Activated naive CD8-positive, alpha-beta T cell treated with anti-CD3 and anti-CD28 coated beads, Interleukin-2, amount 50 U/mL, for 24 hours (primary cell): ENCODE data around the gene ESYT3.
"Not testable (repeated sequence)": the region's sequence is repeated elsewhere in the genome, so short reads cannot be mapped to it uniquely, and the experiment has no call there.

Experiments
- ATAC-seq: fragments of 150-1000 bp; cut with Tn5 transposase; one replicate; pipeline ENCODE4 v1.10.0; 2021
- DNase-seq: peaks from one replicate; pipeline ENCODE4 v3.0.0; 2021
- H3K27ac Mint-ChIP-seq: one replicate; pipeline ENCODE4 v1.8.0; 2021; ENCODE audit warnings: mild to moderate bottlenecking, mixed read lengths
- H3K27me3 Mint-ChIP-seq: one replicate; pipeline ENCODE4 v1.8.0; 2021; ENCODE audit warnings: mixed read lengths
- H3K36me3 Mint-ChIP-seq: one replicate; pipeline ENCODE4 v1.8.0; 2021; ENCODE audit warnings: low read depth, mixed read lengths
- H3K4me1 Mint-ChIP-seq: one replicate; pipeline ENCODE4 v1.8.0; 2021; ENCODE audit warnings: mixed read lengths
- H3K4me3 Mint-ChIP-seq: one replicate; pipeline ENCODE4 v1.8.0; 2021; ENCODE audit warnings: mild to moderate bottlenecking, moderate library complexity, mixed read lengths
- H3K9me3 Mint-ChIP-seq: one replicate; pipeline ENCODE4 v1.8.0; 2021; ENCODE audit warnings: mixed read lengths

ESYT3 gene

GRCh38 chr3:138469874-138470273 lies 35.5 kb downstream of the ESYT3 start:
- ATAC-seq (no peak), DNase-seq (no peak)
- no peaks in the 10 kb centered on the region for H3K4me1 Mint-ChIP-seq
- H3K27me3 Mint-ChIP-seq, result peaks cover 6% of the 10 kb centered on the region
- H3K27ac Mint-ChIP-seq, result no peak overlapping the region
- H3K4me3 Mint-ChIP-seq, result no peak overlapping the region
- no peaks in the 10 kb centered on the region for H3K9me3 Mint-ChIP-seq
- H3K36me3 Mint-ChIP-seq, result no peaks in the 10 kb centered on the region

DNA sequence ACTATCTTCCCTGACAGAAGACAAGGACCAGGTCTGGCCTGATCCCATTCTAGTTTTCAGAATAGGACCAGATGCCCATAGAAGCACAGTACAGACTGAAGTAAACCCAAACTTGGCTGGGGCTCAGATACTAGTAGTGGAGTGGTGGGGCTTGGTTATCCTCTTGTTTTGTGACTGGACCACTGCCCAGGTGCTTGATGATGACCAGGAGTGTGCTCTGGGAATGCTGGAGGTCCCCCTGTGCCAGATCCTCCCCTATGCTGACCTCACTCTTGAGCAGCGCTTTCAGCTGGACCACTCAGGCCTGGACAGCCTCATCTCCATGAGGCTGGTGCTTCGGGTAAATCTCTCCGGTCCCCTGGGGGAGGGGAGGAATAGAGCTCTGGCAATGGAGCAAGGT lies 36.3 kb downstream of the ESYT3 start:
- Mint-ChIP-seq H3K4me1 (no peaks in the 10 kb centered on the region), H3K27ac (no peak overlapping the region), H3K27me3 (peaks cover 6% of the 10 kb centered on the region), H3K36me3 (no peaks in the 10 kb centered on the region), H3K9me3 (no peaks in the 10 kb centered on the region), H3K4me3 (no peak overlapping the region)
- DNase-seq, result no peak
- peak; percentile 22 for ATAC-seq

DNA sequence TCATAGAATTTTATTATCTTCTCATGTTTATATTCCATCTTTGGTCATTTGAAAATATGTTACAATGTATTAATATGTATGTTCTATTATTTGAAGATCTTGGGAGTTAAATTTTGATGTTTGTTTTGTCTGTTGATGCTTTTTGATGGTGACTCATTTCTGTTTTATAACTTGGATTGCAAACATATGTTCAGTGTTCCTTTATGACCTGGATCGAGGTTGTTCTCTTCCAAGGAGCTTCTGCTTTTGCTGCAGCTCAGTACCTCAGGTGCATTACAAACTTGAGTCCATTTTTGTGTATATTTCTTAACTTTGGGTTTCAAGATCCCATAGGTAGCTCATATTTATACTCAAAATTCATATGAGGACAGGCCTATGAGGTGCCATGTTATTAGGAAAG lies 37.1 kb downstream of the ESYT3 start:
- peaks cover 6% of the 10 kb centered on the region for H3K27me3 Mint-ChIP-seq
- no peak overlapping the region for H3K4me3 Mint-ChIP-seq
- no peaks in the 10 kb centered on the region for H3K4me1 Mint-ChIP-seq
- ATAC-seq, result no peak
- no peaks in the 10 kb centered on the region for H3K36me3 Mint-ChIP-seq
- no peak for DNase-seq
- no peak overlapping the region for H3K27ac Mint-ChIP-seq
- H3K9me3 Mint-ChIP-seq, result no peaks in the 10 kb centered on the region

GRCh38 chr3:138472141-138472825 lies 37.9 kb downstream of the ESYT3 start:
- Mint-ChIP-seq H3K9me3 (no peaks in the 10 kb centered on the region), H3K27ac (no peak overlapping the region), H3K4me3 (no peak overlapping the region), H3K36me3 (no peaks in the 10 kb centered on the region), H3K27me3 (peaks cover 3% of the 10 kb centered on the region), H3K4me1 (no peaks in the 10 kb centered on the region)
- no peak for DNase-seq
- ATAC-seq, result no peak

- ATAC-seq, result no peak
- no peaks in the 10 kb centered on the region for H3K9me3 Mint-ChIP-seq
- no peaks in the 10 kb centered on the region for H3K36me3 Mint-ChIP-seq
- H3K27ac Mint-ChIP-seq, result no peak overlapping the region
- H3K4me1 Mint-ChIP-seq, result no peaks in the 10 kb centered on the region
- peaks cover 2% of the 10 kb centered on the region for H3K27me3 Mint-ChIP-seq
- H3K4me3 Mint-ChIP-seq, result no peak overlapping the region
- DNase-seq, result no peak
These were observed 39.0 kb downstream of the ESYT3 start for GRCh38 chr3:138473391-138473790.

DNA sequence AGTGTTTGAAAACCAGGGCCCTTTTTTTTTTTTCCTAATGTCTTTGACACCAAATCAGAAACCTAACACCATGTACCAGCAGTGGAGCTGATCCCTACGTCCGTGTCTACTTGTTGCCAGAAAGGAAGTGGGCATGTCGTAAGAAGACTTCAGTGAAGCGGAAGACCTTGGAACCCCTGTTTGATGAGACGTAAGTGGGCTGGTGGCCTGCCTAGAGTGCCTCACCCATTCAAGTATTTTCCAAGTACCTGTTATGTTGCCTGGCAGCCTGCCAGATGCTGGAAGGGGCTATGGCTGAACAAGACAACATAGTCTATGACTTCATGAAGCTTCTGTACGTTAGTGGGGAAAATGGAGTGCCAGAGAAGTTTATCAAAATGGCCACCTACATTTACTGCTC lies 39.7 kb downstream of the ESYT3 start:
- H3K9me3 Mint-ChIP-seq, result no peaks in the 10 kb centered on the region
- no peak for ATAC-seq
- no peak overlapping the region for H3K4me3 Mint-ChIP-seq
- H3K4me1 Mint-ChIP-seq, result no peaks in the 10 kb centered on the region
- no peaks in the 10 kb centered on the region for H3K36me3 Mint-ChIP-seq
- no peaks in the 10 kb centered on the region for H3K27me3 Mint-ChIP-seq
- no peak for DNase-seq
- no peak overlapping the region for H3K27ac Mint-ChIP-seq

DNA sequence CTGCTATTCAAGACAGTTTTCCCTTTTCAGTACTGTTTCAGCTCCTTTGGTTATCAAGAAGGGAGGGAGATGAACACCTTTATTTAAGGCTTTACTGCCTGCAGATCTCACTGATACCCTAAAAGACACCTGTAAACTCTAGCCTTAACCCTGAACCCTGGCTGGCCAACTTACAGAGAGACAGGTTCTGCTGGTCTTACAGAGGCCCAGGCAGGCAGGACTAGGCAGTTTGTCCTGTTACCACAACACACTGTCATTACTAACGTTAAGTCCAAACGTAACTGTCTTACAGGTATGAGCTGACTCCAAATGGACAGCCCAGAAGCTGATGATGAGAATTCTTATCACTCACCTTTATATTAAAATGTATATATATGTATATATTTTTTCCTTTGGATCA lies 42.1 kb downstream of the ESYT3 start:
- Mint-ChIP-seq H3K36me3 (no peaks in the 10 kb centered on the region), H3K27ac (no peak overlapping the region), H3K4me3 (no peak overlapping the region), H3K9me3 (no peaks in the 10 kb centered on the region), H3K4me1 (no peaks in the 10 kb centered on the region), H3K27me3 (peaks cover 3% of the 10 kb centered on the region)
- ATAC-seq (no peak), DNase-seq (no peak)

DNA sequence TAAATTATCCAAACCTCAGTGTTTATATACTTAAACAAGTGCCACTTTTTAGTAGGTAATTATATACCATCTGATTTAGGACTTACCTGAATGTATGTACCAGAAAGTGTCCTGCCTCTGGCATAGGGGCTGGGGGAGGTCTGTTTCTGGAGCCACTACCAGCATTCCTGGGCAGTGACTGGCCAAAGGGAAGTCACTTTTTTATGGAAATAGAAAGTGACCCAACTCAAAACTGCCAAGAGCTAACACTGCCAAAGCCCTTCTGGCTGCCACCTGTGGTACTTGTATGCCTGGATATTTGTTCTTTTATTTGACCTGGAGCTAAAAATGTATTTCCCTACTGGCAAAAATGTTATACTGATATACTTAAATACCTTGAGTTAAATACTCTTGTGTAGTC lies 42.7 kb downstream of the ESYT3 start:
- Mint-ChIP-seq H3K9me3 (no peaks in the 10 kb centered on the region), H3K27me3 (peaks cover 3% of the 10 kb centered on the region), H3K27ac (no peak overlapping the region), H3K4me1 (no peaks in the 10 kb centered on the region), H3K36me3 (no peaks in the 10 kb centered on the region), H3K4me3 (no peak overlapping the region)
- no peak for DNase-seq
- ATAC-seq, result no peak

DNA sequence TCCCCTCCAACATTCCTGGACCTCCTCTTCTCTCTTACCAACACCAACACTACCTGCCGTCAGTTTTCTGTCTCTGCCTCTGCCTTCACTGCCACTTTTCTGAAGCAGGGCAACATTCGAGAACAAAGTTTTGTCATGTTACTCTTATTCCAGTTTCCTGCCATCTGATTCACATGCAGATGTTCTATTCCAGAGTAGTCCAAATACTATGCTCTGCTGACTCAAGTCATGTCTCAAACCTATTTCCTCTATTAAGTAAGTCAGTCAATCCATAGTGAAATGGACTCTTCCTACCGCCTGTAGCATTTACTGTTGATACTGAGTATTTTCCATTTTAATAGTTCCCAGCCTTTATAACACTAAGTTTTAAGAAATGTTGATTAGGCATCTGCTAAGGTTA lies 43.4 kb downstream of the ESYT3 start:
- no peaks in the 10 kb centered on the region for H3K36me3 Mint-ChIP-seq
- H3K4me1 Mint-ChIP-seq, result no peaks in the 10 kb centered on the region
- ATAC-seq, result no peak
- DNase-seq, result no peak
- H3K27ac Mint-ChIP-seq, result no peak overlapping the region
- H3K27me3 Mint-ChIP-seq, result peaks cover 3% of the 10 kb centered on the region
- no peak overlapping the region for H3K4me3 Mint-ChIP-seq
- H3K9me3 Mint-ChIP-seq, result no peaks in the 10 kb centered on the region

DNA sequence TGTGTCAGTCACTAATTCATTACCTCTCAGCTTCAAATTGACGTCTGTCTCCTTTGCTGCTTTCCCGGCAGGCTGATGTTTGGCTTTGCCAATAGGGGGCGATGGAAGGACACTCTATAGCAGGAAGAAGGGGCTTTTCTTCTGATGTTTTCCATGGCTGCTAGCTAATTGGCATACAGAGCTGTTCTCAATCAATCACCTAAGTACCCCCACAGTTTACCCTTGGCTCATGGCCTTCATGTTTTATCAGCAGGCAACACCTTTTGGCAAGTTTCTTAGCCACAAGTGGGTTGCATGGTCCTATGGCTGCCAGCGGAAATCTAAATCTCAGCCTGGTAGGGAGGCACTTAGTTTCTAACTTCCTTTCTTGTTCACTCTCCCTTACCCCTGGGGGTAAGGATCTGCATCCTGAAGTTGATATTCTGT lies 45.0 kb downstream of the ESYT3 start:
- H3K9me3 Mint-ChIP-seq, result no peaks in the 10 kb centered on the region
- peak; percentile 35 for DNase-seq
- no peak overlapping the region for H3K4me3 Mint-ChIP-seq
- H3K27me3 Mint-ChIP-seq, result peaks cover 3% of the 10 kb centered on the region
- no peak for ATAC-seq
- H3K36me3 Mint-ChIP-seq, result no peaks in the 10 kb centered on the region
- H3K4me1 Mint-ChIP-seq, result no peaks in the 10 kb centered on the region
- no peak overlapping the region for H3K27ac Mint-ChIP-seq

DNA sequence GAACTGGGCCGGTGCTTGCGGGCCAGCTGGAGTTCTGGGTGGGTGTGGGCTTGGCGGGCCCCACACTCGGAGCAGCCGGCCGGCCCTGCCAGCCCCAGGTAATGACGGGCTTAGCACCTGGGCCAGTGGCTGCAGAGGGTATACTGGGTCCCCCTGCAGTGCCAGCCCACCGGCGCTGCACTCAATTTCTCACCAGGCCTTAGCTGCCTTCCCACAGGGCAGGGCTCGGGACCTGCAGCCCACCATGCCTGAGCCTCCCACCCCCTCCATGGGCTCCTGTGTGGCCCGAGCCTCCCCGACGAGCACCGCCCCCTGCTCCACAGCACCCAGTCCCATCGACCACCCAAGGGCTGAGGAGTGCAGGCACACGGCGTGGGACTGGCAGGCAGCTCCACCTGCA lies 50.3 kb downstream of the ESYT3 start:
- H3K27ac Mint-ChIP-seq, H3K36me3 Mint-ChIP-seq, ATAC-seq, H3K27me3 Mint-ChIP-seq, DNase-seq, H3K4me3 Mint-ChIP-seq, H3K4me1 Mint-ChIP-seq: not testable (repeated sequence)
- peaks cover 38% of the 10 kb centered on the region for H3K9me3 Mint-ChIP-seq

DNA sequence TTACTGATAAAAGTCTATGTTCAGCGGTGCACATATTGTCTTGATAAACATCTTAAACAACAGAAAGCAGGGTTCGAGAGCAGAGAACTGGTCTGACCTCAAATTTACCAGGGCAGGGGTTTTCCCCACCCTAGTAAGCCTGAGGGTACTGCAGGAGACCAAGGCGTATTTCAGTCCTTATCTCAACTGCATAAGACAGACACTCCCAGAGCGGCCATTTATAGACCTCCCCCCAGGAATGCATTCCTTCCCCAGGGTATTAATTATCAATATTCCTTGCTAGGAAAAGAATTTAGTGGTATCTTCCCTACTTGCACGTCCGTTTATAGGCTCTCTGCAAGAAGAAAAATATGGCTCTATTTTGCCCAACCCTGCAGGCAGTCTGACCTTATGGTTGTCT lies 52.2 kb downstream of the ESYT3 start:
- H3K4me3 Mint-ChIP-seq, H3K27me3 Mint-ChIP-seq, H3K4me1 Mint-ChIP-seq, H3K36me3 Mint-ChIP-seq, ATAC-seq, H3K27ac Mint-ChIP-seq, DNase-seq: not testable (repeated sequence)
- peaks cover 50% of the 10 kb centered on the region for H3K9me3 Mint-ChIP-seq

GRCh38 chr3:138491971-138492370 lies 57.6 kb downstream of the ESYT3 start:
- H3K36me3 Mint-ChIP-seq, result peaks cover 15% of the 10 kb centered on the region
- H3K9me3 Mint-ChIP-seq, result peaks cover 32% of the 10 kb centered on the region
- H3K27ac Mint-ChIP-seq, result no peak overlapping the region

DNA sequence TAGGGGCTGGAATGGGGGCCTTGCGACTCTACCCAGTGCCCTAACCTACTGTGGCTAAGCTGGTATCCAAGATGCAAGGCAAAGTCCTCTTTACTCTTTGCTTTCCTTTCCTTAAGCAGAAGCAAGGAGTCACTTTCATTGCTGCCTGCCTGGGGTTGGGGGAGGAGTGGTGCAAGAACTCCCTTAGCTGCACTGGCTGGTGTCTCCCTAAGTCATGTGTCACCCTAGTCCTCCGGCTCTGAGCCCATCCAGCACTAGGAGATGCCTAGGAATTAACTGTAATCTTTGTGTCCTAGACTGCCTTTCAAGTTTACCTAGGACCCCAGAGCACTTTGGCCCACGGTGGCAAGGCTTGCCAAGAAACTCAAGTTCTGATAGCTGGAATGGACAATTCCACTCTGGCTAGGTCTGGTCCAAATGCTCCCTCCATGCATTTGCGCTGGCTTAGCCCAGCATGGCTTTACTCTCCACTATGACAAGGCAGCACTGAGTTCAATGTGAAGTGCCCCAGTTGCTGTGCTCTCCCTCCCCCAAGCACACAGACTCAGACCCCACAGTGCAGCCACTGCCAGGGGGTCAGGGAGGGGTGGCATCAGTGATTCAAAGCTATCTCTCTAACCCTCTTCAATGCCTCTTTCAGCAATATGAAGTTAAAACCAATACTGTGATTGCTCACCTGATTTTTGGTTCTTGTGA lies 58.7 kb downstream of the ESYT3 start:
- Mint-ChIP-seq H3K27me3 (no peaks in the 10 kb centered on the region), H3K36me3 (peaks cover 15% of the 10 kb centered on the region), H3K27ac (no peak overlapping the region), H3K9me3 (peaks cover 21% of the 10 kb centered on the region), H3K4me1 (no peaks in the 10 kb centered on the region), H3K4me3 (no peak overlapping the region)
- ATAC-seq, result no peak
- DNase-seq, result no peak

More at GRCh38 chr3:138491971-138492370, 57.6 kb downstream of the ESYT3 start:
- ATAC-seq (no peak), DNase-seq (no peak)
- no peaks in the 10 kb centered on the region for H3K4me1 Mint-ChIP-seq
- H3K4me3 Mint-ChIP-seq, result no peak overlapping the region
- H3K27me3 Mint-ChIP-seq, result no peaks in the 10 kb centered on the region

- Mint-ChIP-seq H3K36me3 (peaks cover 11% of the 10 kb centered on the region), H3K27me3 (no peaks in the 10 kb centered on the region), H3K27ac (no peak overlapping the region), H3K9me3 (peaks cover 17% of the 10 kb centered on the region), H3K4me1 (no peaks in the 10 kb centered on the region), H3K4me3 (no peak overlapping the region)
- DNase-seq (no peak), ATAC-seq (no peak)
These were observed 59.6 kb downstream of the ESYT3 start for GRCh38 chr3:138493804-138494606.
